Glutamatergic neuron (in vitro differentiated cells): ENCODE results near the gene SCAMP1. TPM values are rescaled to one million over a fixed set of nuclear protein-coding genes. Genes with fewer than 3 reads are reported as not detected.
A peak's percentile ranks its signal among the peaks of the same experiment; 100 is the strongest.

Experiments
- DNase-seq: peaks from one replicate; pipeline ENCODE4 v3.0.0; 2022
- H3K27ac Mint-ChIP-seq: one replicate; pipeline ENCODE4 v1.8.0; 2020; ENCODE audit warnings: mild to moderate bottlenecking, mixed read lengths, inconsistent platforms; ENCODE audit not compliant: unreplicated experiment
- H3K27me3 Mint-ChIP-seq: one replicate; pipeline ENCODE4 v1.8.0; 2020; ENCODE audit warnings: mild to moderate bottlenecking, moderate library complexity, mixed read lengths, inconsistent platforms; ENCODE audit not compliant: unreplicated experiment
- H3K36me3 Mint-ChIP-seq: one replicate; pipeline ENCODE4 v1.8.0; 2020; ENCODE audit warnings: mild to moderate bottlenecking, mixed read lengths, inconsistent platforms; ENCODE audit not compliant: unreplicated experiment
- H3K4me1 Mint-ChIP-seq: one replicate; pipeline ENCODE4 v1.8.0; 2020; ENCODE audit warnings: mild to moderate bottlenecking, low read depth, mixed read lengths, inconsistent platforms; ENCODE audit not compliant: unreplicated experiment
- H3K4me3 Mint-ChIP-seq: one replicate; pipeline ENCODE4 v1.8.0; 2020; ENCODE audit warnings: mild to moderate bottlenecking, mixed read lengths, inconsistent platforms; ENCODE audit not compliant: unreplicated experiment
- H3K9me3 Mint-ChIP-seq: one replicate; pipeline ENCODE4 v1.8.0; 2020; ENCODE audit warnings: mild to moderate bottlenecking, moderate library complexity, mixed read lengths, inconsistent platforms; ENCODE audit not compliant: unreplicated experiment
- CTCF ChIP-seq: fragments of 200-600 bp; sonication (generic); IDR thresholded peaks from one replicate; pipeline ENCODE4 v1.5.0; 2021; ENCODE audit not compliant: partially characterized antibody, unreplicated experiment
- long read RNA-seq: library from polyadenylated mRNA; unstranded; transcript quantifications from one replicate; pipeline ENCODE4 v2.0.0, GENCODE V29; 2020; ENCODE audit not compliant: unreplicated experiment
- total RNA-seq: library from RNA; stranded (reverse); fragmentation: NEBNext Ultra II Directional; extraction: Animal tissue kit (Norgen Biotek cat#: 25700); gene quantifications from one replicate; pipeline ENCODE4 v1.2.1, GENCODE V29; 2021; ENCODE audit not compliant: unreplicated experiment

The SCAMP1 gene
- 36.2 TPM for total RNA-seq
- long read RNA-seq, full-length matches to known transcripts: 15 of 23 reads
- long read RNA-seq, partial matches to known transcripts: 2 of 23 reads
- long read RNA-seq, other reads (novel, unspliced or antisense): 6 of 23 reads

- peaks cover 5% of the 10 kb centered on the region for H3K9me3 Mint-ChIP-seq
- H3K27me3 Mint-ChIP-seq: peaks cover 6% of the 10 kb centered on the region
- H3K4me3 Mint-ChIP-seq: peak within 1 kb of the TSS; percentile 95
- no peaks in the 10 kb centered on the region for H3K36me3 Mint-ChIP-seq
- DNase-seq: peak; percentile 95
- H3K4me1 Mint-ChIP-seq: peaks cover 10% of the 10 kb centered on the region
- peak within 1 kb of the TSS; percentile 87 for H3K27ac Mint-ChIP-seq
- TF ChIP-seq CTCF: no peak
These were observed at the start of gene SCAMP1 for GRCh38 chr5:78359831-78360673. SCAMP1 (plus strand) TSS chr5:78360617; CDS start chr5:78360672, 55 bp downstream.

- DNase-seq: no peak
These were observed 42.9 kb upstream of the SCAMP1 start for GRCh38 chr5:78317515-78317914.

GRCh38 chr5:78318337-78318736 lies 42.1 kb upstream of the SCAMP1 start:
- peaks cover 3% of the 10 kb centered on the region for H3K9me3 Mint-ChIP-seq
- H3K27ac Mint-ChIP-seq: no peak overlapping the region
- H3K4me1 Mint-ChIP-seq: no peaks in the 10 kb centered on the region
- peaks cover 15% of the 10 kb centered on the region for H3K36me3 Mint-ChIP-seq
- no peak overlapping the region for H3K4me3 Mint-ChIP-seq
- no peaks in the 10 kb centered on the region for H3K27me3 Mint-ChIP-seq
- no peak for DNase-seq
- no peak for TF ChIP-seq CTCF

More at GRCh38 chr5:78317515-78317914, 42.9 kb upstream of the SCAMP1 start:
- TF ChIP-seq CTCF: no peak
- peaks cover 3% of the 10 kb centered on the region for H3K9me3 Mint-ChIP-seq
- H3K27ac Mint-ChIP-seq: no peak overlapping the region
- no peak overlapping the region for H3K4me3 Mint-ChIP-seq
- H3K4me1 Mint-ChIP-seq: no peaks in the 10 kb centered on the region
- peaks cover 15% of the 10 kb centered on the region for H3K36me3 Mint-ChIP-seq
- H3K27me3 Mint-ChIP-seq: no peaks in the 10 kb centered on the region

- Mint-ChIP-seq H3K36me3 (no peaks in the 10 kb centered on the region), H3K4me1 (no peaks in the 10 kb centered on the region), H3K27ac (no peak overlapping the region), H3K27me3 (no peaks in the 10 kb centered on the region), H3K9me3 (peaks cover 1% of the 10 kb centered on the region), H3K4me3 (no peak overlapping the region)
- TF ChIP-seq CTCF: peak; percentile 21
- no peak for DNase-seq
These were observed 40.0 kb upstream of the SCAMP1 start for GRCh38 chr5:78320401-78320800.

GRCh38 chr5:78323241-78323640 lies 37.2 kb upstream of the SCAMP1 start:
- Mint-ChIP-seq H3K4me1 (no peaks in the 10 kb centered on the region), H3K27ac (no peak overlapping the region), H3K4me3 (no peak overlapping the region)

More at GRCh38 chr5:78323241-78323640, 37.2 kb upstream of the SCAMP1 start:
- Mint-ChIP-seq H3K36me3 (no peaks in the 10 kb centered on the region), H3K9me3 (no peaks in the 10 kb centered on the region), H3K27me3 (no peaks in the 10 kb centered on the region)
- TF ChIP-seq CTCF: no peak
- DNase-seq: no peak
